Osteocyte (in vitro differentiated cells): ENCODE data around the gene DISC1. TPM values are rescaled to one million over a fixed set of nuclear protein-coding genes. Genes with fewer than 3 reads are reported as not detected.
"Not testable (repeated sequence)": the region's sequence is repeated elsewhere in the genome, so short reads cannot be mapped to it uniquely, and the experiment has no call there.

Experiments used
- DNase-seq: peaks from one replicate; pipeline ENCODE4 v3.0.0; 2021; ENCODE audit warnings: mixed read lengths; ENCODE audit not compliant: unreplicated experiment; ENCODE audit errors: extremely low spot score
- H3K27ac Mint-ChIP-seq: one replicate; pipeline ENCODE4 v1.8.0; 2021; ENCODE audit warnings: mild to moderate bottlenecking, mixed read lengths; ENCODE audit not compliant: unreplicated experiment
- H3K27me3 Mint-ChIP-seq: one replicate; pipeline ENCODE4 v1.8.0; 2021; ENCODE audit warnings: mixed read lengths; ENCODE audit not compliant: unreplicated experiment
- H3K36me3 Mint-ChIP-seq: one replicate; pipeline ENCODE4 v1.8.0; 2021; ENCODE audit warnings: mixed read lengths; ENCODE audit not compliant: unreplicated experiment
- H3K4me1 Mint-ChIP-seq: one replicate; pipeline ENCODE4 v1.8.0; 2021; ENCODE audit warnings: mixed read lengths; ENCODE audit not compliant: unreplicated experiment
- H3K4me3 Mint-ChIP-seq: one replicate; pipeline ENCODE4 v1.8.0; 2021; ENCODE audit warnings: mild to moderate bottlenecking, moderate library complexity, mixed read lengths; ENCODE audit not compliant: unreplicated experiment
- H3K9me3 Mint-ChIP-seq: one replicate; pipeline ENCODE4 v1.8.0; 2021; ENCODE audit warnings: mixed read lengths; ENCODE audit not compliant: unreplicated experiment
- CTCF ChIP-seq: fragments of 200-600 bp; sonication (generic); IDR thresholded peaks from 2 replicates; pipeline ENCODE4 v1.5.0; 2021; ENCODE audit warnings: antibody characterized with exemption, mild to moderate bottlenecking, moderate library complexity
- total RNA-seq: library from RNA; stranded (reverse); gene quantifications from 2 replicates; pipeline ENCODE4 v1.2.1, GENCODE V29; 2021

Gene DISC1
- total RNA-seq, 1 donor from 2014 or later, result 15.6 TPM

GRCh38 chr1:231964961-231965360 is 338.4 kb downstream of the DISC1 start:
- Mint-ChIP-seq H3K27me3 (no peaks in the 10 kb centered on the region), H3K4me1 (no peaks in the 10 kb centered on the region), H3K27ac (no peak overlapping the region), H3K36me3 (peaks cover 16% of the 10 kb centered on the region), H3K9me3 (peaks cover 6% of the 10 kb centered on the region), H3K4me3 (no peak overlapping the region)
- no peak for TF ChIP-seq CTCF
- DNase-seq, result no peak

- TF ChIP-seq CTCF, result no peak
- H3K9me3 Mint-ChIP-seq, result peaks cover 6% of the 10 kb centered on the region
- no peaks in the 10 kb centered on the region for H3K4me1 Mint-ChIP-seq
- no peak overlapping the region for H3K27ac Mint-ChIP-seq
- no peak for DNase-seq
- peaks cover 16% of the 10 kb centered on the region for H3K36me3 Mint-ChIP-seq
- H3K4me3 Mint-ChIP-seq, result no peak overlapping the region
- no peaks in the 10 kb centered on the region for H3K27me3 Mint-ChIP-seq
Measured at GRCh38 chr1:231965615-231966014, 339.0 kb downstream of the DISC1 start.

- TF ChIP-seq CTCF, result no peak
- peaks cover 11% of the 10 kb centered on the region for H3K4me1 Mint-ChIP-seq
- H3K27me3 Mint-ChIP-seq, result no peaks in the 10 kb centered on the region
- peaks cover 4% of the 10 kb centered on the region for H3K9me3 Mint-ChIP-seq
- no peak overlapping the region for H3K4me3 Mint-ChIP-seq
- H3K36me3 Mint-ChIP-seq, result peaks cover 10% of the 10 kb centered on the region
- H3K27ac Mint-ChIP-seq, result no peak overlapping the region
- DNase-seq, result no peak
Measured at GRCh38 chr1:231966983-231967382, 340.4 kb downstream of the DISC1 start.

- TF ChIP-seq CTCF, result no peak
- Mint-ChIP-seq H3K36me3 (peaks cover 9% of the 10 kb centered on the region), H3K27ac (no peak overlapping the region), H3K4me3 (no peak overlapping the region), H3K9me3 (no peaks in the 10 kb centered on the region), H3K27me3 (no peaks in the 10 kb centered on the region), H3K4me1 (peaks cover 15% of the 10 kb centered on the region)
- DNase-seq, result no peak
Measured at GRCh38 chr1:231969076-231969475, 342.5 kb downstream of the DISC1 start.

- H3K36me3 Mint-ChIP-seq, H3K9me3 Mint-ChIP-seq, H3K27me3 Mint-ChIP-seq, H3K4me3 Mint-ChIP-seq, H3K27ac Mint-ChIP-seq, DNase-seq: not testable (repeated sequence)
- H3K4me1 Mint-ChIP-seq, result peaks cover 15% of the 10 kb centered on the region
Measured at GRCh38 chr1:231969761-231970160, 343.2 kb downstream of the DISC1 start.

GRCh38 chr1:231970684-231971083 is 344.1 kb downstream of the DISC1 start:
- DNase-seq, result no peak
- Mint-ChIP-seq H3K4me3 (no peak overlapping the region), H3K36me3 (peaks cover 3% of the 10 kb centered on the region), H3K27ac (no peak overlapping the region), H3K27me3 (no peaks in the 10 kb centered on the region), H3K4me1 (peaks cover 15% of the 10 kb centered on the region), H3K9me3 (no peaks in the 10 kb centered on the region)
- no peak for TF ChIP-seq CTCF
